MCF 10A (cell line): ENCODE results near the gene PDE9A. TPM values are rescaled to one million over a fixed set of nuclear protein-coding genes. Genes with fewer than 3 reads are reported as not detected.

Experiments
- BruUV-seq: library from RNA; stranded (reverse); fragments of 400-500 nt; replicated peaks from 2 replicates; lab custom pipeline; 2021; lab: Mats Ljungman, UMichigan
- CTCF ChIA-PET: fragments of 300-600 bp; sonication (Branson Sonifier 250); formaldehyde crosslinking; extraction: SDS; loops from one replicate; lab custom pipeline; 2021; ENCODE audit warnings: antibody characterized with exemption, inconsistent platforms; lab: Yijun Ruan, JAX
- POLR2A ChIA-PET: fragments of 300-600, 350-650 bp; sonication (Branson Sonifier 250); formaldehyde crosslinking; extraction: SDS; loops from one replicate; lab custom pipeline; 2020; ENCODE audit warnings: antibody characterized with exemption, inconsistent platforms; lab: Yijun Ruan, JAX
- DNase-seq: peaks from one replicate; pipeline ENCODE4 v3.0.0-alpha.2; 2018; ENCODE audit not compliant: unreplicated experiment
- H3K27ac Mint-ChIP-seq: one replicate; pipeline ENCODE4 v1.8.0; 2022; ENCODE audit warnings: mild to moderate bottlenecking, low read depth, mixed read lengths; ENCODE audit not compliant: unreplicated experiment
- H3K27me3 Mint-ChIP-seq: one replicate; pipeline ENCODE4 v1.8.0; 2022; ENCODE audit warnings: mixed read lengths; ENCODE audit not compliant: insufficient read depth, unreplicated experiment
- H3K36me3 Mint-ChIP-seq: one replicate; pipeline ENCODE4 v1.8.0; 2022; ENCODE audit warnings: mild to moderate bottlenecking, moderate library complexity, mixed read lengths; ENCODE audit not compliant: insufficient read depth, unreplicated experiment
- H3K4me1 Mint-ChIP-seq: one replicate; pipeline ENCODE4 v1.8.0; 2022; ENCODE audit warnings: mixed read lengths; ENCODE audit not compliant: insufficient read depth, unreplicated experiment
- H3K4me3 Mint-ChIP-seq: one replicate; pipeline ENCODE4 v1.8.0; 2022; ENCODE audit warnings: mild to moderate bottlenecking, moderate library complexity, mixed read lengths; ENCODE audit not compliant: unreplicated experiment
- H3K9me3 Mint-ChIP-seq: one replicate; pipeline ENCODE4 v1.8.0; 2022; ENCODE audit warnings: mixed read lengths; ENCODE audit not compliant: unreplicated experiment
- CTCF ChIP-seq: fragments of 200-600 bp; IDR thresholded peaks from one replicate; pipeline ENCODE4 v1.8.0; 2022; ENCODE audit warnings: antibody characterized with exemption, mild to moderate bottlenecking; ENCODE audit not compliant: unreplicated experiment
- intact Hi-C: fragments of 100-400 bp; cut with micrococcal nuclease; formaldehyde crosslinking; loops from 2 replicates; pipeline ENCODE4 v1.14.1; 2022
- total RNA-seq: library from RNA; stranded (reverse); gene quantifications from 2 replicates; pipeline ENCODE4 v1.2.3, GENCODE V29; 2022

Gene PDE9A
- total RNA-seq, 1 experiment from 2014 or later, result not detected

DNA sequence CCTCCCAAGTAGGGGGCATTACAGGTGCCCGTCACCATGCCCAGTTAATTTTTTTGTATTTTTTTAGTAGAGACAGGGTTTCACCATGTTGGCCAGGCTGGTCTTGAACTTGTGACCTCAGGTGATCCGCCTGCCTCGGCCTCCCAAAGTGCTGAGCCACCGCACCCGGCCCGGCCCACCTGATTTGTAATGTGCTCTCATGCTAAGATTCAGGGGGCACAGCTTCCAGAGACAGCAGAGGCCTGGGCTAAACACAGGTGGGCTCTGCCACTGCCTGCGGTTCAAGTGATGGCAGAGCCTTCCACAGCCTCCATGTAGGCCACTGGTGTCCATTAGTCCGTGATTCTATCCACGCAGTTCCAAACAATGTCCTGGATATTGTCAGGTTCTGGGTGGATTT lies 98.4 kb downstream of the PDE9A start:
- Mint-ChIP-seq H3K4me3 (no peak overlapping the region), H3K4me1 (no peaks in the 10 kb centered on the region), H3K27me3 (peaks cover 31% of the 10 kb centered on the region), H3K36me3 (no peaks in the 10 kb centered on the region), H3K9me3 (no peaks in the 10 kb centered on the region), H3K27ac (no peak overlapping the region)
- no TSS peak for BruUV-seq
- ChIA-PET CTCF (no interaction called here), POLR2A (no interaction called here)
- no peak for TF ChIP-seq CTCF
- intact Hi-C loops, result no loop called here
- DNase-seq, result no peak

GRCh38 chr21:42753804-42754203 lies 100.4 kb downstream of the PDE9A start:
- BruUV-seq, result no TSS peak
- H3K36me3 Mint-ChIP-seq, result no peaks in the 10 kb centered on the region
- ChIA-PET CTCF (interaction anchor here (0.6 kb wide), 1 partner anchor 12 kb away, joined by 3 read pairs; no protein-coding TSS in a partner anchor), POLR2A (no interaction called here)
- H3K9me3 Mint-ChIP-seq, result no peaks in the 10 kb centered on the region
- H3K4me3 Mint-ChIP-seq, result no peak overlapping the region
- H3K4me1 Mint-ChIP-seq, result no peaks in the 10 kb centered on the region
- no peak for TF ChIP-seq CTCF
- peaks cover 34% of the 10 kb centered on the region for H3K27me3 Mint-ChIP-seq
- no peak overlapping the region for H3K27ac Mint-ChIP-seq
- no peak for DNase-seq
- intact Hi-C loops, result no loop called here

GRCh38 chr21:42754270-42754933 lies 101.0 kb downstream of the PDE9A start:
- peaks cover 40% of the 10 kb centered on the region for H3K27me3 Mint-ChIP-seq
- CTCF ChIA-PET, result no interaction called here
- intact Hi-C loops, result no loop called here
- no peaks in the 10 kb centered on the region for H3K4me1 Mint-ChIP-seq
- H3K9me3 Mint-ChIP-seq, result no peaks in the 10 kb centered on the region
- H3K36me3 Mint-ChIP-seq, result no peaks in the 10 kb centered on the region
- TF ChIP-seq CTCF, result no peak
- no peak for DNase-seq
- no peak overlapping the region for H3K4me3 Mint-ChIP-seq
- POLR2A ChIA-PET, result no interaction called here
- H3K27ac Mint-ChIP-seq, result no peak overlapping the region
- BruUV-seq, result no TSS peak

- no peak for TF ChIP-seq CTCF
- Mint-ChIP-seq H3K27ac (no peak overlapping the region), H3K27me3 (peaks cover 47% of the 10 kb centered on the region), H3K4me1 (no peaks in the 10 kb centered on the region), H3K4me3 (no peak overlapping the region), H3K36me3 (no peaks in the 10 kb centered on the region), H3K9me3 (no peaks in the 10 kb centered on the region)
- intact Hi-C loops, result no loop called here
- ChIA-PET CTCF (interaction anchor here (0.6 kb wide), 1 partner anchor 608 kb away, joined by 3 read pairs; no protein-coding TSS in a partner anchor), POLR2A (no interaction called here)
- no TSS peak for BruUV-seq
- DNase-seq, result no peak
Measured at GRCh38 chr21:42755031-42755665, 101.7 kb downstream of the PDE9A start.
